HUES6 (cell line): ENCODE results near the gene ARRB1.

Experiments
- H3K27ac ChIP-seq: 2 replicates; pipeline ENCODE4 v1.7.0; 2013; ENCODE audit warnings: low read depth, mild to moderate bottlenecking, low read length, inconsistent platforms
- H3K27me3 ChIP-seq: 2 replicates; pipeline ENCODE4 v1.6.1; 2013; ENCODE audit warnings: low read length; ENCODE audit not compliant: control insufficient read depth, insufficient read depth
- H3K36me3 ChIP-seq: 2 replicates; pipeline ENCODE4 v1.6.1; 2013; ENCODE audit warnings: low read length; ENCODE audit not compliant: control insufficient read depth, insufficient read depth
- H3K4me1 ChIP-seq: 2 replicates; pipeline ENCODE4 v1.6.1; 2013; ENCODE audit warnings: low read length; ENCODE audit not compliant: control insufficient read depth, insufficient read depth
- H3K4me3 ChIP-seq: 2 replicates; pipeline ENCODE4 v1.5.1; 2013; ENCODE audit warnings: low read depth, low read length
- H3K9ac ChIP-seq: one replicate; pipeline ENCODE4 v1.6.1; 2013; ENCODE audit warnings: mild to moderate bottlenecking, low read length
- H3K9me3 ChIP-seq: 2 replicates; pipeline ENCODE4 v1.6.1; 2013; ENCODE audit warnings: low read depth, low read length; ENCODE audit not compliant: control insufficient read depth, insufficient read depth

The ARRB1 gene

GRCh38 chr11:75342966-75343870, 8.2 kb downstream of the ARRB1 start:
- no peak overlapping the region for H3K9ac ChIP-seq
- H3K36me3 ChIP-seq, result peaks cover 30% of the 10 kb centered on the region; the same call in 1 of the 2 replicates
- no peaks in the 10 kb centered on the region for H3K27me3 ChIP-seq
- no peaks in the 10 kb centered on the region for H3K9me3 ChIP-seq
- no peak overlapping the region for H3K4me3 ChIP-seq
- H3K27ac ChIP-seq, result no peak overlapping the region
- H3K4me1 ChIP-seq, result peaks cover 97% of the 10 kb centered on the region

- Histone ChIP-seq H3K27ac (no peak overlapping the region), H3K36me3 (peaks cover 21% of the 10 kb centered on the region; the same call in 1 of the 2 replicates), H3K4me3 (no peak overlapping the region), H3K27me3 (no peaks in the 10 kb centered on the region), H3K9me3 (no peaks in the 10 kb centered on the region), H3K9ac (no peak overlapping the region), H3K4me1 (peaks cover 96% of the 10 kb centered on the region)
Measured at GRCh38 chr11:75342231-75342918, 9.1 kb downstream of the ARRB1 start.

- Histone ChIP-seq H3K27me3 (no peaks in the 10 kb centered on the region), H3K36me3 (peaks cover 18% of the 10 kb centered on the region; the same call in 1 of the 2 replicates), H3K9ac (no peak overlapping the region), H3K4me3 (no peak overlapping the region; the same call in 1 of the 2 replicates), H3K9me3 (no peaks in the 10 kb centered on the region), H3K4me1 (peaks cover 95% of the 10 kb centered on the region), H3K27ac (peak overlapping the region; percentile 29; the same call in 1 of the 2 replicates)
Measured at GRCh38 chr11:75341612-75342011, 9.8 kb downstream of the ARRB1 start.

- no peaks in the 10 kb centered on the region for H3K9me3 ChIP-seq
- H3K4me1 ChIP-seq, result peaks cover 95% of the 10 kb centered on the region
- peak overlapping the region; percentile 41 for H3K9ac ChIP-seq
- peak overlapping the region; percentile 60; the same call in 1 of the 2 replicates for H3K27ac ChIP-seq
- no peaks in the 10 kb centered on the region for H3K27me3 ChIP-seq
- no peak overlapping the region for H3K4me3 ChIP-seq
- peaks cover 18% of the 10 kb centered on the region; the same call in 1 of the 2 replicates for H3K36me3 ChIP-seq
Measured at GRCh38 chr11:75339685-75340409, 11.6 kb downstream of the ARRB1 start.

GRCh38 chr11:75338516-75339208, 12.8 kb downstream of the ARRB1 start:
- H3K4me1 ChIP-seq, result peaks cover 96% of the 10 kb centered on the region
- H3K27me3 ChIP-seq, result no peaks in the 10 kb centered on the region
- H3K36me3 ChIP-seq, result peaks cover 16% of the 10 kb centered on the region; the same call in 1 of the 2 replicates
- H3K9me3 ChIP-seq, result no peaks in the 10 kb centered on the region
- H3K27ac ChIP-seq, result no peak overlapping the region; the same call in 1 of the 2 replicates
- no peak overlapping the region for H3K4me3 ChIP-seq
- H3K9ac ChIP-seq, result no peak overlapping the region

GRCh38 chr11:75337195-75337654, 14.2 kb downstream of the ARRB1 start:
- Histone ChIP-seq H3K9ac (peak overlapping the region; percentile 2), H3K4me1 (peaks cover 93% of the 10 kb centered on the region), H3K27me3 (no peaks in the 10 kb centered on the region), H3K27ac (no peak overlapping the region; the same call in 1 of the 2 replicates), H3K36me3 (peaks cover 13% of the 10 kb centered on the region; the same call in 1 of the 2 replicates), H3K9me3 (no peaks in the 10 kb centered on the region), H3K4me3 (no peak overlapping the region)

GRCh38 chr11:75334976-75335375, 16.5 kb downstream of the ARRB1 start:
- Histone ChIP-seq H3K9me3 (no peaks in the 10 kb centered on the region), H3K27me3 (no peaks in the 10 kb centered on the region), H3K9ac (peak overlapping the region; percentile 94), H3K27ac (peak overlapping the region; percentile 99), H3K36me3 (peaks cover 8% of the 10 kb centered on the region; the same call in 1 of the 2 replicates), H3K4me1 (peaks cover 91% of the 10 kb centered on the region), H3K4me3 (no peak overlapping the region)

GRCh38 chr11:75334402-75334891, 17.0 kb downstream of the ARRB1 start:
- H3K36me3 ChIP-seq, result peaks cover 8% of the 10 kb centered on the region; the same call in 1 of the 2 replicates
- H3K4me3 ChIP-seq, result no peak overlapping the region
- H3K9ac ChIP-seq, result peak overlapping the region; percentile 94

GRCh38 chr11:75333807-75334140, 17.7 kb downstream of the ARRB1 start:
- Histone ChIP-seq H3K36me3 (peaks cover 5% of the 10 kb centered on the region; the same call in 1 of the 2 replicates), H3K9me3 (no peaks in the 10 kb centered on the region), H3K4me1 (peaks cover 91% of the 10 kb centered on the region), H3K27me3 (no peaks in the 10 kb centered on the region), H3K9ac (peak overlapping the region; percentile 94), H3K27ac (peak overlapping the region; percentile 99; the same call in 1 of the 2 replicates), H3K4me3 (no peak overlapping the region)

More at GRCh38 chr11:75334402-75334891, 17.0 kb downstream of the ARRB1 start:
- H3K27me3 ChIP-seq, result no peaks in the 10 kb centered on the region
- peaks cover 91% of the 10 kb centered on the region for H3K4me1 ChIP-seq
- H3K27ac ChIP-seq, result peak overlapping the region; percentile 99
- no peaks in the 10 kb centered on the region for H3K9me3 ChIP-seq
